ENCODE measurements around the gene TRNT1.

- no peak for TF ChIP-seq CTCF (conservative IDR thresholded peaks at IDR 0.05 in 1 of 2, IDR thresholded peaks at IDR 0.05 in 1 of 2; ENCODE audit: low read depth in 1 of 2, low read length in 2 of 2)
- no peak for TF ChIP-seq EZH2 (IDR thresholded peaks at IDR 0.05; ENCODE audit: low read length, missing control alignments)
Measured at GRCh38 chr3:3084890-3085289, 41.9 kb upstream of the TRNT1 start.
